ENCODE data around the gene EBF3.

DNA sequence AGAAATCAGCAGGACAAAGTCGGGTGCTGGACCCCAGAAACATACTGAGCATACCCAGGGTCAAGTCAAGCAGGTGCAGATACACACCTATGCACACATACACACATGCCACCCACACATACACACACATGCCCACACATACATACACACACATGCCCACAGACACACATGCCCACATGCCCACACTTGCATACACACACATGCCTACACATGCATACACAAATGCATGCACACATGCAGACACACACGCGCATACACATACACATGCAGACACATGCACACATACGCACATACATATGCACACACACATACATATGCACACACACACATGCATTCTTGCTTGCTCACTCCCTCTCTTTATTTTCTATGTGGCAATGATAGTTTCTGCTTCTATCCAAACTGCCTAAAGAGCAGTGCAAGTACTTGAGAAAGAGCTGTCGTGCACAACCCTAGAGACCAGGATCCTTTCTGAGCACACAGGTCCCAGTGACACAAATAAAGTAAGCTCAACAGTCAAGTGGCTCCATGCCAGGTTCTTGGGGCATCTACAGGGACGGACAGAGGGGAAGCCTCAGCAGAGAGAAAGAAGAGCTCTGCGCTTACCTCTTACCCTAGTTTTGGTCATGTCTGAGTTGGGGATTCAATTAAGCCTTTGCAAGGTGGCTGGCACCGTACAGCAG lies 83.7 kb downstream of the EBF3 start:
- TF ChIP-seq ZNF780A (CRISPR knock-in tag; IDR thresholded peaks at IDR 0.05) (no peak), HDAC2 (IDR thresholded peaks at IDR 0.05) (no peak), GATA2 (CRISPR knock-in tag; IDR thresholded peaks at IDR 0.05) (no peak), TAF7 (tag; IDR thresholded peaks at IDR 0.05) (no peak)
- TF ChIP-seq, protein P1, sequence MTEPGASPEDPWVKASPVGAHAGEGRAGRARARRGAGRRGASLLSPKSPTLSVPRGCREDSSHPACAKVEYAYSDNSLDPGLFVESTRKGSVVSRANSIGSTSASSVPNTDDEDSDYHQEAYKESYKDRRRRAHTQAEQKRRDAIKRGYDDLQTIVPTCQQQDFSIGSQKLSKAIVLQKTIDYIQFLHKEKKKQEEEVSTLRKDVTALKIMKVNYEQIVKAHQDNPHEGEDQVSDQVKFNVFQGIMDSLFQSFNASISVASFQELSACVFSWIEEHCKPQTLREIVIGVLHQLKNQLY (CRISPR knock-in tag; conservative IDR thresholded peaks at IDR 0.05), result no peak
- TF ChIP-seq, protein P2, sequence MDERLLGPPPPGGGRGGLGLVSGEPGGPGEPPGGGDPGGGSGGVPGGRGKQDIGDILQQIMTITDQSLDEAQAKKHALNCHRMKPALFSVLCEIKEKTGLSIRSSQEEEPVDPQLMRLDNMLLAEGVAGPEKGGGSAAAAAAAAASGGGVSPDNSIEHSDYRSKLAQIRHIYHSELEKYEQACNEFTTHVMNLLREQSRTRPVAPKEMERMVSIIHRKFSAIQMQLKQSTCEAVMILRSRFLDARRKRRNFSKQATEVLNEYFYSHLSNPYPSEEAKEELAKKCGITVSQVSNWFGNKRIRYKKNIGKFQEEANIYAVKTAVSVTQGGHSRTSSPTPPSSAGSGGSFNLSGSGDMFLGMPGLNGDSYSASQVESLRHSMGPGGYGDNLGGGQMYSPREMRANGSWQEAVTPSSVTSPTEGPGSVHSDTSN (CRISPR knock-in tag; IDR thresholded peaks at IDR 0.05; ENCODE audit: low read depth), result no peak
- TF ChIP-seq, protein P2 (tag; conservative IDR thresholded peaks at IDR 0.05; ENCODE audit: low read depth), result no peak
- TF ChIP-seq, protein P3, sequence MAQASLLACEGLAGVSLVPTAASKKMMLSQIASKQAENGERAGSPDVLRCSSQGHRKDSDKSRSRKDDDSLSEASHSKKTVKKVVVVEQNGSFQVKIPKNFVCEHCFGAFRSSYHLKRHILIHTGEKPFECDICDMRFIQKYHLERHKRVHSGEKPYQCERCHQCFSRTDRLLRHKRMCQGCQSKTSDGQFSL (CRISPR knock-in tag; IDR thresholded peaks at IDR 0.05), result no peak
- TF ChIP-seq, protein P3 (tag; IDR thresholded peaks at IDR 0.05), result no peak
